Glutamatergic neuron (in vitro differentiated cells): ENCODE data around the gene PLEKHH3. TPM values are rescaled to one million over a fixed set of nuclear protein-coding genes. Genes with fewer than 3 reads are reported as not detected.

Source experiments
- DNase-seq: peaks from one replicate; pipeline ENCODE4 v3.0.0; 2022
- H3K27ac Mint-ChIP-seq: one replicate; pipeline ENCODE4 v1.8.0; 2020; ENCODE audit warnings: mild to moderate bottlenecking, mixed read lengths, inconsistent platforms; ENCODE audit not compliant: unreplicated experiment
- H3K27me3 Mint-ChIP-seq: one replicate; pipeline ENCODE4 v1.8.0; 2020; ENCODE audit warnings: mild to moderate bottlenecking, moderate library complexity, mixed read lengths, inconsistent platforms; ENCODE audit not compliant: unreplicated experiment
- H3K36me3 Mint-ChIP-seq: one replicate; pipeline ENCODE4 v1.8.0; 2020; ENCODE audit warnings: mild to moderate bottlenecking, mixed read lengths, inconsistent platforms; ENCODE audit not compliant: unreplicated experiment
- H3K4me1 Mint-ChIP-seq: one replicate; pipeline ENCODE4 v1.8.0; 2020; ENCODE audit warnings: mild to moderate bottlenecking, low read depth, mixed read lengths, inconsistent platforms; ENCODE audit not compliant: unreplicated experiment
- H3K4me3 Mint-ChIP-seq: one replicate; pipeline ENCODE4 v1.8.0; 2020; ENCODE audit warnings: mild to moderate bottlenecking, mixed read lengths, inconsistent platforms; ENCODE audit not compliant: unreplicated experiment
- H3K9me3 Mint-ChIP-seq: one replicate; pipeline ENCODE4 v1.8.0; 2020; ENCODE audit warnings: mild to moderate bottlenecking, moderate library complexity, mixed read lengths, inconsistent platforms; ENCODE audit not compliant: unreplicated experiment
- total RNA-seq: library from RNA; stranded (reverse); fragmentation: NEBNext Ultra II Directional; extraction: Animal tissue kit (Norgen Biotek cat#: 25700); gene quantifications from one replicate; pipeline ENCODE4 v1.2.1, GENCODE V29; 2021; ENCODE audit not compliant: unreplicated experiment
- TF ChIP-seq, protein P1 (sequence below): fragments of 200-600 bp; sonication (generic); IDR thresholded peaks from one replicate; pipeline ENCODE4 v1.5.0; 2021; ENCODE audit not compliant: partially characterized antibody, unreplicated experiment

PLEKHH3 gene
- total RNA-seq, 1 donor from 2014 or later, result 40.6 TPM

DNA sequence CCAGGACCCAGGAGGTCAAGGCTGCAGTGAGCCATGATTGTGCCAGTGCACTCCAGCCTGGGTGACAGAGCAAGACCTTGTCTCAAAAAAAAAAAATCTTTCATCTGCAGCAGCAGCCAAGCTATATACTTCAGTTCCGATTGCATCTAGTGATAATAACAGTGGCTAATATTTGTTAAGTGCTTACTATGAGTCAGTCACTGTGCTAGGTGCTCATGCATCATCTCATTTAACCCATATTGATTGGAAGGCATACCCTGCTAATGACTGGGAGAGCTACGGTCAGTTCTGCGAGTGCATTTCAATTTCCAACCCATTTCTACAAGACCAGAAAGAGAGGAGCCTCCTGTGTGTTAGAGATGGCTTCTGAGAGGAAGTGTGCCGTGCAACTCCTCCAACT lies 25.4 kb downstream of the PLEKHH3 start:
- H3K4me1 Mint-ChIP-seq, result peaks cover 7% of the 10 kb centered on the region
- peaks cover 8% of the 10 kb centered on the region for H3K27me3 Mint-ChIP-seq
- no peak overlapping the region for H3K27ac Mint-ChIP-seq
- no peaks in the 10 kb centered on the region for H3K36me3 Mint-ChIP-seq
- H3K9me3 Mint-ChIP-seq, result no peaks in the 10 kb centered on the region
- TF ChIP-seq, protein P1, sequence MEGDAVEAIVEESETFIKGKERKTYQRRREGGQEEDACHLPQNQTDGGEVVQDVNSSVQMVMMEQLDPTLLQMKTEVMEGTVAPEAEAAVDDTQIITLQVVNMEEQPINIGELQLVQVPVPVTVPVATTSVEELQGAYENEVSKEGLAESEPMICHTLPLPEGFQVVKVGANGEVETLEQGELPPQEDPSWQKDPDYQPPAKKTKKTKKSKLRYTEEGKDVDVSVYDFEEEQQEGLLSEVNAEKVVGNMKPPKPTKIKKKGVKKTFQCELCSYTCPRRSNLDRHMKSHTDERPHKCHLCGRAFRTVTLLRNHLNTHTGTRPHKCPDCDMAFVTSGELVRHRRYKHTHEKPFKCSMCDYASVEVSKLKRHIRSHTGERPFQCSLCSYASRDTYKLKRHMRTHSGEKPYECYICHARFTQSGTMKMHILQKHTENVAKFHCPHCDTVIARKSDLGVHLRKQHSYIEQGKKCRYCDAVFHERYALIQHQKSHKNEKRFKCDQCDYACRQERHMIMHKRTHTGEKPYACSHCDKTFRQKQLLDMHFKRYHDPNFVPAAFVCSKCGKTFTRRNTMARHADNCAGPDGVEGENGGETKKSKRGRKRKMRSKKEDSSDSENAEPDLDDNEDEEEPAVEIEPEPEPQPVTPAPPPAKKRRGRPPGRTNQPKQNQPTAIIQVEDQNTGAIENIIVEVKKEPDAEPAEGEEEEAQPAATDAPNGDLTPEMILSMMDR, result no peak
- no peak overlapping the region for H3K4me3 Mint-ChIP-seq
- DNase-seq, result no peak

DNA sequence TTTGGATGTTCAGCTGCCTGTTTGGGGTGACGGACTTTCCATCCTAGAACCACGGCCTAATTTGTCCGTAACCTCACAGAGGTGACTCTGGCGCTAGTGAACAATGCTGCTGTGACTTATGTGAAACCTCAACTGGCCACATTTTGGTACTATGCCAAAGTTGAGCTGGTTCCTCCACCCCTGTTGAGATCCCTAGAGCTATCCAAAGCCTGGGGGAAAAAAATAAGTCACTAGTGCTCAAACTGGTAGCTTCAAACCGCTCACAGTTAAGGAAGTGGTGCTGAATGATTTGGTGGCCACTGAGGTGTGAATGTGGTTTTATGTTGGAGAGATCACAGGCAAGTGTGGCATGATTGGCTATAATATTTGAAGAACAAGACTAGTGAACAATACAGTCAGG lies 29.0 kb downstream of the PLEKHH3 start:
- peaks cover 1% of the 10 kb centered on the region for H3K4me1 Mint-ChIP-seq
- no peak overlapping the region for H3K27ac Mint-ChIP-seq
- no peaks in the 10 kb centered on the region for H3K9me3 Mint-ChIP-seq
- no peak for DNase-seq
- no peaks in the 10 kb centered on the region for H3K36me3 Mint-ChIP-seq
- H3K27me3 Mint-ChIP-seq, result peaks cover 2% of the 10 kb centered on the region
- no peak overlapping the region for H3K4me3 Mint-ChIP-seq
- TF ChIP-seq, protein P1, result no peak

DNA sequence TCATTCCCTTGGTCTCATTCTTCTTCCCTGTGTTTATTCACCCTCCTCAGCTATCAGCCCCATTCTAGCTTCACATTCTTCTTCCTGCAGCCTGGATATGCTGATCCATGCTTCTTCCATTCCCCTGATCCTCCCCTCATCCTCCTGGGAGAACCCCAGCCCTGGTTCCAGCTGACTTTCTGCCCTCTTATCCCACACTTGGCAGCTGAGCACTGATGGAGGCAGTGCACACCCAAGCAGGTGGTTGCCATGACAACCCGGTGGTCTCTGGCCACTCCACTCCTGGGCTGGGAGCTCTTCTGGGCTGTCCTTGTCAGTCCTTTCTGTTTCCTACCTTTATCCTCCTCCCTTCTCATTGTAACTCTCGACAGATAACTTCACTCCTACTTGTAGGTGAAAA lies 34.5 kb downstream of the PLEKHH3 start:
- peak; percentile 62 for DNase-seq

DNA sequence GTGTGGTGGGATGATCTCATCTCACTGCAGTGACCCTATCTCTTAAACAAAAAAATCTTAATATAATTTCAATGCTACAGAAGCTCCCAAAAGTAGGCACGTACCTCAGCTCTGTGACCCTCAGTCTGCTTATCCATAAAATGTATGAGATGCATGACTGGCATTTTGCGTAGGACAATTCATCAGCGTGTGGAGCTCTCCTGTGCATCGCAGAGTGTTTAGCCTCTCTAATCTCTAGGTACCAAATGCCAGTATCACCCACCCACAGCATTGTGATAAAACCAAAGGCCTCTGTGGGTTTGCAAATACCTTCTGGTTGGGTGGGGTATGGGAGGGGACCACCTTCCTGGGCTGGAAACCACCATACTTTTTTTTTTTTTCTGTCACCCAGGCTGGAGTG lies 36.7 kb downstream of the PLEKHH3 start:
- no peak for DNase-seq
- H3K9me3 Mint-ChIP-seq, result peaks cover 2% of the 10 kb centered on the region
- no peak overlapping the region for H3K4me3 Mint-ChIP-seq
- H3K27me3 Mint-ChIP-seq, result peaks cover 3% of the 10 kb centered on the region
- H3K27ac Mint-ChIP-seq, result no peak overlapping the region
- TF ChIP-seq, protein P1, result no peak
- H3K36me3 Mint-ChIP-seq, result no peaks in the 10 kb centered on the region
- H3K4me1 Mint-ChIP-seq, result peaks cover 7% of the 10 kb centered on the region

More for the DNA sequence above, 34.5 kb downstream of the PLEKHH3 start:
- Mint-ChIP-seq H3K36me3 (no peaks in the 10 kb centered on the region), H3K4me3 (peak overlapping the region; percentile 35), H3K4me1 (peaks cover 7% of the 10 kb centered on the region), H3K9me3 (peaks cover 2% of the 10 kb centered on the region), H3K27ac (peak overlapping the region; percentile 14), H3K27me3 (peaks cover 3% of the 10 kb centered on the region)
- TF ChIP-seq, protein P1, result no peak

DNA sequence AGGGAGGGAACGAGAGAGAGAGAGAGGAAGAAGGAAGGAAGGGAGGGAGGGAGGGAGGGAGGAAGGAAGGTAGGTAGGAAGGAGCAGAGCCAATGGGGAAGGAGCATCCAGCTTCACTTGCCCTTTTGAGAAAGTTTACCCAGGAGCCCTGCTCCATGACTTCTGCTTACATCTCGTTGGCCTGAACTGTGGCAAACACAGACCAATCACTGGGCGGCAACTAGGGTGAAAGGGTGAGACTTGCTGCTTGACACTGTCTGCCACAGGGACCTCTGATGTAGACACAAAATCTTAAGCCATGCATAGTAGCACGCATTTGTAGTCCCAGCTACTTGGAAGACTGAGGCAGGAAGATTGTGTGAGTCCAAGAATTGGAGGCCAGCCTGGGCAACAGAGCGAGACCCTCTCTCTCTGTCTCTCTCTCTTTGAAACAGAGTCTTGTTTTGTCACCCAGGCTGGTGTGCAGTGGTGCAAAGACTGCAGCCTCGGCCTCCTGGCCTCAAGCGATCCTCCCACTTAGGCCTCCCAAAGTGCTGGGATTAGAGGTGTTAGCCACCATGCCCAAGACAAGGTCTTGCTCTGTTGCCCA lies 37.2 kb downstream of the PLEKHH3 start:
- H3K36me3 Mint-ChIP-seq, result no peaks in the 10 kb centered on the region
- H3K4me1 Mint-ChIP-seq, result peaks cover 7% of the 10 kb centered on the region
- peaks cover 2% of the 10 kb centered on the region for H3K9me3 Mint-ChIP-seq
- no peak for DNase-seq
- TF ChIP-seq, protein P1, result no peak
- no peak overlapping the region for H3K4me3 Mint-ChIP-seq
- no peak overlapping the region for H3K27ac Mint-ChIP-seq
- peaks cover 3% of the 10 kb centered on the region for H3K27me3 Mint-ChIP-seq
